Effector memory CD8-positive, alpha-beta T cell (primary cell): ENCODE results near the gene TBC1D19.

Experiments used
- ATAC-seq: fragments of 150-1000 bp; cut with Tn5 transposase; replicated peaks from 2 replicates; pipeline ENCODE4 v1.10.0; 2021; ENCODE audit warnings: mild to moderate bottlenecking, moderate library complexity
- DNase-seq, 3 experiments: peaks; one replicate each; pipeline ENCODE4 v3.0.0; 2021
- H3K27ac Mint-ChIP-seq, 2 donors: one replicate each; pipeline ENCODE4 v1.8.0; 2022; ENCODE audit warnings: mild to moderate bottlenecking in 2 of 2, mixed read lengths in 2 of 2, moderate library complexity in 2 of 2
- H3K27me3 Mint-ChIP-seq, 2 donors: one replicate each; pipeline ENCODE4 v1.8.0; 2022; ENCODE audit warnings: mixed read lengths in 2 of 2
- H3K36me3 Mint-ChIP-seq: one replicate; pipeline ENCODE4 v1.8.0; 2022; ENCODE audit warnings: mild to moderate bottlenecking, moderate library complexity, mixed read lengths; ENCODE audit not compliant: insufficient read depth
- H3K4me1 Mint-ChIP-seq, 2 donors: one replicate each; pipeline ENCODE4 v1.8.0; 2022; ENCODE audit warnings: low read depth in 2 of 2, mixed read lengths in 2 of 2
- H3K4me3 Mint-ChIP-seq, 2 donors: one replicate each; pipeline ENCODE4 v1.8.0; 2022; ENCODE audit warnings: mild to moderate bottlenecking in 2 of 2, mixed read lengths in 2 of 2, moderate library complexity in 2 of 2
- H3K9me3 Mint-ChIP-seq, 2 donors: one replicate each; pipeline ENCODE4 v1.8.0; 2022; ENCODE audit warnings: mixed read lengths in 2 of 2

Gene TBC1D19

DNA sequence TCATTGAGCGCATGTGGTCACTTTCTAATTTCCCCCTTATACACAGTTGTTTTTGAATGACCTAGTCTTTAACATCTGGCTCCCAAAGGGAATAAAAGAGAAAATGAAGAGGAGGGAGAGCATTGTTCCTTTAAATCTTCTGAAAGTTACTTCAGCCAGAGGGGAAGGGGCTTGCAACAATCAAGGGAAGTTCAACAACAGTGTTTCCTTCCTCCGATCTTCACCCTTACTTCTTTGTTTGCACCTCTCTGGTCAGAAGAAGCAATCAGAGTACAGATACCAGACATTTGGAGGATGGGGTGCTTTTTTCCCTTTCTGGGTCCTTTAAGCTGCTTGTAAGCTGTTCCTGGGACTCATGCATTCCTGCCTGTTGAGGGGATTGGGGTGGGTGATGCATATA lies 125.4 kb downstream of the TBC1D19 start:
- ATAC-seq (no peak), DNase-seq (no peak)
- Mint-ChIP-seq H3K36me3 (no peaks in the 10 kb centered on the region), H3K4me1 (peaks cover 0 to 7% of the 10 kb centered on the region in 2 donors), H3K9me3 (no peaks in the 10 kb centered on the region), H3K27me3 (no peaks in the 10 kb centered on the region), H3K4me3 (no peak overlapping the region), H3K27ac (no peak overlapping the region)

DNA sequence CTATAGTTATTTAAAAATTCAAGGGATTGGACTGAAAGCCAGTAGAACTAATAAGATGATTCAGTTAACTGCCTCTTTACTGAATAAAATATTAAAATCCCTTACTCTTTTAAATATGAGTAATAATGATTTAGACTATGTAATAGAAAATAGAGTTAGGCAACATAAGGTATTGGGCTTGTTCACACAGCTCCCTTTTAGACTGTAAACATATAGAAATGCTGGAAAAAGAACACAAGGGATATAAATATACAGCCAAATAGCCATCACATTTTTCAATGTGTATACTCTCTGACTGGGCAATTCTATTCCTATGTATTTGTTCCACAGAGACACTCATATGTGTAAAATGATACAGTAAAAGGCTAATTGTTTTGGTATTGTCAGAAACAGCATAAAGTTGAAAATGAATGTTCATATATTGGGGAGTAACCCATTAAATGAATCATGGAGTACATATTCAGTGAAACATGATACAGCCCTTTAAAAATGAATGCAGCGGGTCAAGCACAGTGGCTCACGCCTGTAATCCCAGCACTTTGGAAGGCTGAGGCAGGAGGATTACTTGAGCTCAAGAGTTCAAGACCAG lies 129.8 kb downstream of the TBC1D19 start:
- H3K4me3 Mint-ChIP-seq = no peak overlapping the region
- H3K9me3 Mint-ChIP-seq = no peaks in the 10 kb centered on the region
- DNase-seq (no peak), ATAC-seq (no peak)
- H3K36me3 Mint-ChIP-seq = no peaks in the 10 kb centered on the region
- H3K27ac Mint-ChIP-seq = no peak overlapping the region
- peaks cover 0 to 3% of the 10 kb centered on the region in 2 donors for H3K4me1 Mint-ChIP-seq
- no peaks in the 10 kb centered on the region for H3K27me3 Mint-ChIP-seq

DNA sequence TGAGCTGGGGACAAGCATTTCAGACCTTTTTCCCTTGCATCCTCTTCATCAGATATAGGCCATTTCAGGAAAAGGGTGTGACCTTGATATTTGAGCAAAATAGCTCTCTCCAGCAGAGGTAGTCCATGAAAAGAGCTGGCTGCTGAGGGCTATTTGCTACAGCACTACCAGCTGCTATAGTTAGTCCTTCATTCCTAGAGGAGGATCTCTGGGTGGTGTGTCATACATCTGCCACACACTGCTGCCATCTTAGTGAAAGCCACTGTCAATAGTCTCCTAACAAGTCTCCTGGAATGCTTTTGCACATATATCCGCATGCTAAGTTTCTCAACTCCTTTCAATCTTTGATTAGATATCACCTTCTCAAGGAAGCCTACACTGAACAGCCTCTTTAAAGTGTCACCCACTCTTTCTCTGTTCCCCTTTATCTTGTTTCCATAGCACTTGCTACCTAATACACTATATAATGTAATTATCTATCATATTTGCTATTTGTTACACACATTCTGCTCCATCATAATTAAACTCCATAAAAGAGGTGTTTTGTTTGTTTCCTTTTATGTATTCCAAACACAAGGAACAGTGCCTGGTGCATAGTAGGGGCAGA lies 131.9 kb downstream of the TBC1D19 start:
- Mint-ChIP-seq H3K9me3 (no peaks in the 10 kb centered on the region), H3K27ac (no peak overlapping the region), H3K4me1 (peaks cover 0 to under 1% of the 10 kb centered on the region in 2 donors), H3K4me3 (no peak overlapping the region), H3K27me3 (no peaks in the 10 kb centered on the region), H3K36me3 (no peaks in the 10 kb centered on the region)
- ATAC-seq (no peak), DNase-seq (no peak)

DNA sequence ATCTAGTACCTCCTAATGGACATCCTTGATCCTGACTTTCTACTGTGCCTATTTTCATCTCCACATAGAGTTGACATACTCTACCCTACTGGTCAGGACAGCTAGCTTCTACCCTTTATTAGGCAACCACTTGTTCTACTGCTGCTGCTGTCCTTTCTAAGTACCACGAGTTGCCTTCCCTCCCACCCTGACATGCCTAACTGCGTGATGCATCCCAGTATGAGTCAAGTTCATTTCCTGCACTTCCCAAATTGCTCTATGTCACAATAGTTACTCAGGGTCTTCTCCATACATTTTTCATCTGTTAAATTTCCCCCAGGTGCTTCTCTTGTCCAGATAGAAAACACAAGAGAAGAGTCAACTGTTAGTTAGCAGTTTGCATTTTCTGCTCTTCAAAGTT lies 133.4 kb downstream of the TBC1D19 start:
- peaks cover 0 to 6% of the 10 kb centered on the region in 2 donors for H3K4me1 Mint-ChIP-seq

GRCh38 chr4:26719954-26720552 lies 136.2 kb downstream of the TBC1D19 start:
- no peaks in the 10 kb centered on the region for H3K9me3 Mint-ChIP-seq
- no peak for ATAC-seq
- H3K4me1 Mint-ChIP-seq = peaks cover 14 to 27% of the 10 kb centered on the region in 2 donors
- H3K27ac Mint-ChIP-seq = no peak overlapping the region
- no peaks in the 10 kb centered on the region for H3K36me3 Mint-ChIP-seq
- H3K27me3 Mint-ChIP-seq = no peaks in the 10 kb centered on the region
- no peak overlapping the region for H3K4me3 Mint-ChIP-seq
- DNase-seq = no peak

More for the DNA sequence above, 133.4 kb downstream of the TBC1D19 start:
- H3K27me3 Mint-ChIP-seq = no peaks in the 10 kb centered on the region
- no peak for DNase-seq
- no peaks in the 10 kb centered on the region for H3K9me3 Mint-ChIP-seq
- no peak overlapping the region for H3K27ac Mint-ChIP-seq
- no peak overlapping the region for H3K4me3 Mint-ChIP-seq
- ATAC-seq = no peak
- H3K36me3 Mint-ChIP-seq = no peaks in the 10 kb centered on the region

- ATAC-seq (no peak), DNase-seq (no peak)
- Mint-ChIP-seq H3K4me1 (peaks cover 15 to 33% of the 10 kb centered on the region in 2 donors), H3K27ac (peak overlapping the region in 1 of 2 donors; percentile 18), H3K36me3 (no peaks in the 10 kb centered on the region), H3K4me3 (no peak overlapping the region), H3K9me3 (no peaks in the 10 kb centered on the region), H3K27me3 (no peaks in the 10 kb centered on the region)
These were observed 137.8 kb downstream of the TBC1D19 start for GRCh38 chr4:26721685-26722084.

DNA sequence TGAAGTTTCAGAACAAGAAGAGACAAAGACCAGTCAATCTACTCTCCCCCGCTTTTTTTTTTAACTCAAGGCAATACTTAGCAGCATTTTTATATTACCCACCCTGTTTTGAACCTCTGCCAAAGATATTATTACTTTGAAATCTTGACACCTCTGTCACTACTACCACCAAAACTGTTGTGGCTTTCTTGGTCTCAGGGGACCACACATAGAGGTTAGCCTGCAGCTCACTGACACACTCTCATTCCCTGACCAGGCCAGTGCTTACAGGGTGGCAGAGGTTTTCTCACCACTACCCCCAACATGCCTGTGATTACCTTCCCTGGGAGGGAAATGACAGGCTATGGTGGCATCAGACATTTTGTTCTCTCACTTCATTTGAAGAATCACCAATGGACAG lies 139.3 kb downstream of the TBC1D19 start:
- Mint-ChIP-seq H3K27me3 (no peaks in the 10 kb centered on the region), H3K4me1 (peaks cover 15 to 33% of the 10 kb centered on the region in 2 donors), H3K27ac (peak overlapping the region; percentile 6 to 36), H3K36me3 (no peaks in the 10 kb centered on the region), H3K4me3 (peak overlapping the region; percentile 30 to 40), H3K9me3 (no peaks in the 10 kb centered on the region)
- ATAC-seq (peak; percentile 94), DNase-seq (peak; percentile 26 to 34 (median 28))

DNA sequence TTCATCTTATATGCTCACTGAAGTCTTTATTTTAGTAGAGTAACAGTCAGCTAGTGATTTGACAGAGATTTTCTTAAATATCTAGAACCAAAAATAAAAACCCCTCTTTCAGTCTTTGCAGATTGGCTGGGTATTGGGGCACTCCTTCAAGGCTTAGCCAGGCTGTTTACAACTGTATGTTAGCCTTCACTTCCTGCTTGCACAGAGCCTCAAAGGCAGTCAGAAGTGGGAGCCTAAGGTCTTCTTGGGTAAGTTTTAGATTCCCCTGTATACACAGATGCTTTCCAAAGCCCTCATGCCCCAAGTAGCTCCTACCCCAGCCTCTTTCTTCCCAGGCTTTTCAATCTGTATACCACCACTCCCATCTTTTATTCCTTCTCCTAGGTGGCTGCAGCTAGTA lies 140.7 kb downstream of the TBC1D19 start:
- ATAC-seq (peak; percentile 28), DNase-seq (no peak)
- H3K36me3 Mint-ChIP-seq = no peaks in the 10 kb centered on the region
- peak overlapping the region in 1 of 2 donors; percentile 60 for H3K27ac Mint-ChIP-seq
- H3K4me3 Mint-ChIP-seq = no peak overlapping the region
- H3K9me3 Mint-ChIP-seq = no peaks in the 10 kb centered on the region
- H3K4me1 Mint-ChIP-seq = peaks cover 15 to 33% of the 10 kb centered on the region in 2 donors
- H3K27me3 Mint-ChIP-seq = no peaks in the 10 kb centered on the region

- DNase-seq = no peak
- H3K27ac Mint-ChIP-seq = no peak overlapping the region
These were observed 142.9 kb downstream of the TBC1D19 start for GRCh38 chr4:26726655-26727387.

GRCh38 chr4:26727844-26728243 lies 144.0 kb downstream of the TBC1D19 start:
- Mint-ChIP-seq H3K36me3 (no peaks in the 10 kb centered on the region), H3K27me3 (no peaks in the 10 kb centered on the region), H3K4me1 (peaks cover 13 to 23% of the 10 kb centered on the region in 2 donors), H3K9me3 (no peaks in the 10 kb centered on the region), H3K27ac (no peak overlapping the region), H3K4me3 (no peak overlapping the region)
- ATAC-seq (no peak), DNase-seq (no peak)

More at GRCh38 chr4:26726655-26727387, 142.9 kb downstream of the TBC1D19 start:
- no peaks in the 10 kb centered on the region for H3K9me3 Mint-ChIP-seq
- no peak for ATAC-seq
- H3K4me3 Mint-ChIP-seq = no peak overlapping the region
- peaks cover 15 to 27% of the 10 kb centered on the region in 2 donors for H3K4me1 Mint-ChIP-seq
- no peaks in the 10 kb centered on the region for H3K36me3 Mint-ChIP-seq
- no peaks in the 10 kb centered on the region for H3K27me3 Mint-ChIP-seq

GRCh38 chr4:26729027-26729426 lies 145.1 kb downstream of the TBC1D19 start:
- ATAC-seq = no peak
- Mint-ChIP-seq H3K27ac (no peak overlapping the region), H3K4me1 (peaks cover 6 to 12% of the 10 kb centered on the region in 2 donors), H3K36me3 (no peaks in the 10 kb centered on the region), H3K9me3 (no peaks in the 10 kb centered on the region), H3K27me3 (no peaks in the 10 kb centered on the region), H3K4me3 (no peak overlapping the region)
- DNase-seq = no peak

DNA sequence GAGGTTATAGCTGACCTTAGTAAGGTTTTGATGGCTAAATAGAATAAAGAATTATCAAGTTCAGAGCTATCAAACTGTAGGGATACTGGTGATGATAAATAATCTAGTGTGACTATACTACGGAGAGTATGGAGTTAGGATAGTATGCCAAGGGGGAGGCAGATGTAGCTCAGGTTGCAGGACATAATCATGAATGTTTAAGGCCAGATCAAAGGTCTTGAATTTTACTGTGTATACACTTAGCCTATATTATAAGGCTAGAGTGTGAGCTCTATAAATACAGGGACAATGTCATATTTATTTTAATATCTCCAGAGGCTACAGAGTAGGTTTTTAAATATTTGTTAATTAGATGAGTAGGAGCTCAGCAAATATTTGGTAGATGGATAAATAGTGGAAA lies 145.7 kb downstream of the TBC1D19 start:
- H3K27me3 Mint-ChIP-seq = no peaks in the 10 kb centered on the region
- ATAC-seq = no peak
- DNase-seq = no peak
- peaks cover 5 to 11% of the 10 kb centered on the region in 2 donors for H3K4me1 Mint-ChIP-seq
- no peak overlapping the region for H3K4me3 Mint-ChIP-seq
- peak overlapping the region in 1 of 2 donors; percentile 76 for H3K27ac Mint-ChIP-seq
- H3K9me3 Mint-ChIP-seq = no peaks in the 10 kb centered on the region
- H3K36me3 Mint-ChIP-seq = no peaks in the 10 kb centered on the region

DNA sequence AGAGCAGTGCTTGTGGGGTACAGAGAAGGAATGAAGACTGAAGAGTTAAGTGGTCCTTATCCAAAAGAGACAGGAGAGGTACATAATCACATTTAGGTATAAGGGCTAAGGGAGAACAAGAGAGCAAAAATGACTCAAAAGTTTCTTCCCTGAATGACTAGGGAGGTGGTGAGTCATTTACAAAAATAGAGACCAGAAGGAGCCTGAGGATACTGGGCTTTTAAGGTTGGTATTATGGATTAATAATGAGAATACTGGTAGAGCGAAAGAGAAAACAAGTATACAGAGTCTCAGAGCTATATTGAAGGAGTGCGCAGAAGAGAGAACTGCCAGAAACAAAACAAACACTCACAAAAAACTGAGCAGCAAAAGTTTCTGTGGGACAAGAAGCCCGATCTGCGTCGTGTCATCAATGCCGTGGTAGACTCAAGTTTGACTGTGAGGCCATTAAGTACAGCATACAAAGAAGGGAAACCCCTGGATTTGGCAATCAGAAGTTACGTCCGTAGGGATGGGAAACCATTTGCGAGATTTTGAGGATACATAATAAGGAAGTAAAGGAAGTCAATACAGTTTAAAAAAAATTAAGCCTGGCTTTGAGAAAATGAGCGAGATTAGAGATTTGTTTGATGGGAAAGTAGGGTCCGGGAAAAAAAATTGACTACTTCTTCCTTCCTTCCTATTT lies 147.6 kb downstream of the TBC1D19 start:
- Mint-ChIP-seq H3K27ac (no peak overlapping the region), H3K9me3 (no peaks in the 10 kb centered on the region), H3K4me3 (no peak overlapping the region), H3K36me3 (no peaks in the 10 kb centered on the region), H3K4me1 (no peaks in the 10 kb centered on the region), H3K27me3 (no peaks in the 10 kb centered on the region)
- DNase-seq = no peak
- no peak for ATAC-seq
